SU-DHL-6 (cell line): ENCODE results near the gene TNIK.

Source experiments
- CTCF ChIP-seq: fragments of 200-600 bp; sonication (generic); IDR thresholded peaks from one replicate; pipeline ENCODE4 v1.5.1; 2017; ENCODE audit warnings: antibody characterized with exemption, mild to moderate bottlenecking, low read length, moderate library complexity; ENCODE audit not compliant: insufficient read depth, poor library complexity, severe bottlenecking
- EZH2phosphoT487 ChIP-seq: fragments of 200-600 bp; sonication (generic), shearing (Covaris generic); conservative IDR thresholded peaks from 2 replicates; pipeline ENCODE4 v1.6.1; 2018; ENCODE audit warnings: mild to moderate bottlenecking, antibody characterized with exemption, low read length, moderate library complexity, mixed read lengths

GRCh38 chr3:171176244-171176933 is 283.8 kb downstream of the TNIK start:
- TF ChIP-seq CTCF = no peak
- TF ChIP-seq EZH2phosphoT487 = no peak
